Fibroblast of mammary gland (primary cell): Measurements from ENCODE around the gene EHD1.

ENCODE experiments used
- DNase-seq: peaks from one replicate; pipeline ENCODE4 v3.0.0-alpha.2; 2010; ENCODE audit warnings: low read depth
- H3K4me3 ChIP-seq: 2 replicates; pipeline ENCODE4 v1.5.1; 2011; ENCODE audit warnings: low read depth, mild to moderate bottlenecking, low read length, moderate library complexity; ENCODE audit not compliant: control insufficient read depth
- TF ChIP-seq, protein P1 (sequence below): conservative IDR thresholded peaks from 2 replicates; pipeline ENCODE4 v1.5.1; 2011; ENCODE audit warnings: low read depth, low read length, inconsistent platforms; ENCODE audit not compliant: control insufficient read depth, insufficient read depth

The EHD1 gene

DNA sequence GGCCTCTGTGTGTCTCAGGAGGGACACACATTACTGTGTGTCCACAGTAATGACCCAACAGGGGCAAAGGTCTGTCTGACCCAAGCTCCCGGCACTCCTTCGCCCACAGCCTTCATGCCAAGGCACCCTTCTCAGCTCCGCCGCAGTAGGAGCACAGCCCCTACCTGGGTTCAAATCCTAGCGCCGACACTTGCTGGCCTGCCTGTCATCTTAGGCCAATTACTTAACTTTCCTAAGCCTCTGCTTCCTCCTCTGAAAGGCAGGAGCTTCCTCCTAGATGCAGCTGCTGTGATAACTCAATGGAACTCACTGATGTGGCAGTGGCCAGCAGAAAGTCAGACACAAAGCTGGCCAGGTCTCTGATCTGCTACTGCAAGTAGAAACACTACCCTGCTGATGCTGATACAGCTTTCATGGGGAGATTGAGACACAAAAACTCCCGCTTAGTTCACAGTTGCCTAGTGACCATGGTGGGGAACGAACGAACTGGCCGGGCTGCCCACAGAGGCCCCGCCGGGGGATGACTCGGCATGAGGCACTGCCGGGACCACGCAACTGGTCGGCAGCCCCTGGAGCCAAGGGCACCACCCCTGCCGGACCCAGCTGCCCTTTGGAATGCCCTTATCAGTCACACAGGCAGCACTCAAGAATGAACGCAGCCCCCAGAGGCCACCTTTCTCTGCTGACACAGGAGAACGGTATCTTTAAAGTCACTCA is 8.1 kb downstream of the EHD1 start:
- peak; percentile 81 for DNase-seq
- H3K4me3 ChIP-seq, result no peak overlapping the region
- TF ChIP-seq, protein P1, sequence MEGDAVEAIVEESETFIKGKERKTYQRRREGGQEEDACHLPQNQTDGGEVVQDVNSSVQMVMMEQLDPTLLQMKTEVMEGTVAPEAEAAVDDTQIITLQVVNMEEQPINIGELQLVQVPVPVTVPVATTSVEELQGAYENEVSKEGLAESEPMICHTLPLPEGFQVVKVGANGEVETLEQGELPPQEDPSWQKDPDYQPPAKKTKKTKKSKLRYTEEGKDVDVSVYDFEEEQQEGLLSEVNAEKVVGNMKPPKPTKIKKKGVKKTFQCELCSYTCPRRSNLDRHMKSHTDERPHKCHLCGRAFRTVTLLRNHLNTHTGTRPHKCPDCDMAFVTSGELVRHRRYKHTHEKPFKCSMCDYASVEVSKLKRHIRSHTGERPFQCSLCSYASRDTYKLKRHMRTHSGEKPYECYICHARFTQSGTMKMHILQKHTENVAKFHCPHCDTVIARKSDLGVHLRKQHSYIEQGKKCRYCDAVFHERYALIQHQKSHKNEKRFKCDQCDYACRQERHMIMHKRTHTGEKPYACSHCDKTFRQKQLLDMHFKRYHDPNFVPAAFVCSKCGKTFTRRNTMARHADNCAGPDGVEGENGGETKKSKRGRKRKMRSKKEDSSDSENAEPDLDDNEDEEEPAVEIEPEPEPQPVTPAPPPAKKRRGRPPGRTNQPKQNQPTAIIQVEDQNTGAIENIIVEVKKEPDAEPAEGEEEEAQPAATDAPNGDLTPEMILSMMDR, result no peak

DNA sequence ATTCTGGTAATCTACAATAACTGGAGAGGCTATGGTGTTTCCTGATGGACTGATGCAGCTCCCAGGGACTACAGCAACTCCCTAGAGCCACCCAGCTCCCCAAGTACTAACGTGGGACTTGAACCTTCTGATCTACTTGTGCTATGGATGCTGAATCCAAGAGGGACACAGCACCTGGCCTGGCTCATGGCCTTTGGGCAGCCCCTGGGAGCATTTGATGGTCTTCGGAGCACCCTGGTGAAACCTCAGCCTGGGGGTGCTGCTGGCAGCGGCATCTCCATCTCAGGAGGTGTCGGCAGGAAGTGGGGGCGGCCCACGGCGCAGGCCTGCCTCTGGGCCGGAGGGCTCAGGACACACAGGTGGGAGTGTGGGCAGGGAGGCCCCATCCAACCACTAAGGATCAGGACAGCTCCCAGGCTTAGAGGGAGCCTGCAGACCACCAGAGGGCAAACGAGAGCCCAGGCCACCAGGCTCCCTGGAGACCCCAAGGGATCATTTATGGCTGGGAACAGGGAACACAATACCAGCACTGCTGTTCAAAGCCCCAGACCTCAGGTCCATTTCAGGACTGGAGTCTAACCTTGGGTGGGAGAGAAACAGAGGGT is 8.7 kb downstream of the EHD1 start:
- H3K4me3 ChIP-seq, result no peak overlapping the region
- TF ChIP-seq, protein P1, result peak; percentile 25
- DNase-seq, result no peak

DNA sequence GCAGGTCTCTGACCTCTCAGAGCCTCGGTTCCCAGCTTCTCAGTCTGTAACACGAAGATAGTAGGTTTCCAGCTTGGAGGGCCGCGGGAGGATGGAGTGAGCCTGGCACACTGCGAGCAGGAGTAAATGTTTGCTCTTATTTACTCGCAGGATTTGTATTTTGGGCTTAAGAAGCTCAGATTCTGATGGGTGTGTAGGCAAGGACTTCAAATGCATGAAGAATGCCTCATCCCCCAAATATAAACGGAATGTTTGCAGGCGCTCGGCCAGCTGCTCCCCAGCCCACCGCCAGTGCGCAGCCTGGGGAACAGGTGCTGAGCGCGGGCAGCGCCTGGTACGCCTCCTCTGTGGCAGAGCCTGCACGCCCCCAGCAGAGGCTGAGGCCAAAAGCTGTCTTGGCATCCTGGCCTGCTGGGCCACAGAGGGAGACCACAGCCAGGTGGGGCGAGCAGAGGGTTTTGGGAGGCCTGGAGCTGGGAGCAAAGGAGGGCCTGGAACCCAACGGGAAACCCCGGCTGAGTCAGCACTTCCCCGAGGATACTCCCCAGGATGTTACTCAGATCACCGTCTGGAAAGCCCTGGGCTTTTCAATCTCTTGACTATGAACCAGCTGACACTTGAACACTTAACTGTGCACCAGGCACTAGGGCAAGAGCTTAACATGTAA is 9.4 kb downstream of the EHD1 start:
- no peak overlapping the region for H3K4me3 ChIP-seq
- peak; percentile 93 for DNase-seq

DNA sequence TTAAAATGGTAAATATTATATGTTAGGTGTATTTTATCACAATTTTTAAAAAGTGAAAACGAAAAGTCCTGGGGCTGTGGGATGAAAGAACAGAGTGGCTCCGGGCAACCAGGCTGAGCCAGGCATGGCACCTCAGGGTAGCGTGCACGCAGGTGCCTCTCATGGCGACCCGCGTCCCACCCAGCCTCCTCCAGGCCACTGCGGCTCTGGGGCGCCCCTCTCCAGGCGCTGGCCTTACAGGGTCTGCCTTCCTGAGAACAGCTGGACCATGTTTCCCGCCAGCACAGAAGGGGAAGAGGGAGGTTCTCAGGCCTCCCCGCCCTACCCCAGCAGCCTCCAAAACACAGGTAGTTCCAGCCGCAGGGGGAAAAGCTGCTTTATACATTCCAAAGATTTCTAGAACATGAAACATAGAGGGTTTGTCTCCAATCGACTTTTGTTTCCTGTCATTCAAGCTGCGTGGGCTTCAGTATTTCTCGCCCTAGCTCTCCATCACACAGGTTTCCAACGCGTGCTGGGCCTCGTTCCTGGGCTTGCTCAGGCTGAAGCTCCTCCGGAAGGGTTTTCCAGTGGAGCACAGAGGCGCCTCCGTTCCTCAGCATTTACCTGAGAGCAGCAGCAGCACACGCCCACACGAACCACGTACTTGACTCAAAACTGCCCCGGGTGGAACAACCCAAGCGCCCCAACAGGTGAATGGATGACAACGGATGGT is 10.5 kb downstream of the EHD1 start:
- TF ChIP-seq, protein P1, result no peak
- H3K4me3 ChIP-seq, result no peak overlapping the region
- DNase-seq, result no peak

More for the DNA sequence above, 9.4 kb downstream of the EHD1 start:
- TF ChIP-seq, protein P1, result no peak

DNA sequence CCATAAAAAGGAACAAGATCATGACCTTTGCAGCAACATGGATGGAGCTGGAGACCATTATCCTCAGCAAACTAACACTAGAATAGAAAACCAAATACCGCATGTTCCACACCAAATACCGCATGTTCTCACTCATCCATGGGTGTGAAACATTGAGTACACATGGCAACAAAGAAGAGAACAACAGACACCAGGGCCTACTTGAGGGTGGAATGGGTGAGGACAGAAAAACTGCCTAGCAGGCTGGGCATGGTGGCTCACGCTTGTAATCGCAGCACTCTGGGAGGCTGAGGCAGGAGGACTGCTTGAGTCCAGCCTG is 12.3 kb downstream of the EHD1 start:
- TF ChIP-seq, protein P1, result no peak
- no peak for DNase-seq
- no peak overlapping the region for H3K4me3 ChIP-seq

DNA sequence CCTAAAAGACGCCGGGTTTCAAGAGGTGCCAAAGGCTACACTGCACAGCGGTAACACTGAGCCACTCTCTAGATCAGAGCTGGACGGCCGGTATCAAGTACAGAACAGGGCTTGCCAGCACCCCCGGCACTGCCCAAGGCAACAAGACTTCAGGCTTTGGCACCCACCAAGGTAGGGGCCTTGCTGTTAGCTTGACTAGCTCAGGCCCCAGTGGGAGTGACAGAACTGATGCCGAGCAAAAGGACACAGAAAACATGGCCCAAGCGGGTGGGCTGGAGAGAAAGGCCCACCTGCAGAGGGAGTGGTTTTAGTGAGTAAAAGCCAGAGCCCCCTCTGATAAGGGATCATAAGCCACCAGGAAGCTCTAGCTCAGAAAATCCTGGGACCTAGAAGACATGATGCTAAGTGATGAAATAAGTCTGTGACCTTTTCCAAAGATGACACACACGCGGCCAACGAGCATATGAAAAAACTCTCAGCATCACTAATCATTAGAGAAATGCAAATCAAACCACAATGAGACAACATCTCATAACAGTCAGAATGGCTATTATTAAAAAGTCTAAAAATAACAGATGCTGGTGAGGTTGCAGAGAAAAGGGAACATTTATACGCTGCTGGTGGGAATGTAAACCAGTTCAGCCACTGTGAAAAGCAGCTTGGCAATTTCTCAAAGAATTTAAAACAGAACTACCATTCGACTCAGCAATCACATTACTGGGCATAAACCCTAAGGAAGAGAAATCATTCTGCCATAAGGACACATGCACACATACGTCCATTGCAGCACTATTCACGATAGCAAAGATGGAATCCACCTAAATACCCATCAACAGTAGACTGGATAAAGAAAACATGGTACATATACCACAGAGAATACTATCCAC is 12.9 kb downstream of the EHD1 start:
- no peak overlapping the region for H3K4me3 ChIP-seq
- DNase-seq, result peak; percentile 95
- TF ChIP-seq, protein P1, result peak; percentile 7
